Ascending aorta (tissue), 2 donors: ENCODE data around the gene RAI14. TPM values are rescaled to one million over a fixed set of nuclear protein-coding genes. Genes with fewer than 3 reads are reported as not detected.

ENCODE experiments used
- DNase-seq, 2 donors: peaks; one replicate each; pipeline ENCODE4 v3.0.0-alpha.2; 2019; ENCODE audit warnings: low spot score in 2 of 2
- H3K27ac ChIP-seq, 2 donors: fragments of 200-600 bp; sonication (generic); one replicate each; pipeline ENCODE4 v1.5.1; 2016 to 2017; ENCODE audit warnings: mild to moderate bottlenecking in 1 of 2
- H3K27me3 ChIP-seq: fragments of 200-600 bp; sonication (generic); one replicate; pipeline ENCODE4 v1.5.1; 2017
- H3K36me3 ChIP-seq, 2 donors: fragments of 200-600 bp; sonication (generic); one replicate each; pipeline ENCODE4 v1.5.1; 2016
- H3K4me1 ChIP-seq, 2 donors: fragments of 200-600 bp; sonication (generic); one replicate each; pipeline ENCODE4 v1.5.1; 2016 to 2017; ENCODE audit warnings: mild to moderate bottlenecking in 1 of 2
- H3K4me3 ChIP-seq, 2 donors: fragments of 200-600 bp; sonication (generic); one replicate each; pipeline ENCODE4 v1.5.1; 2016 to 2017; ENCODE audit warnings: mild to moderate bottlenecking in 1 of 2
- H3K9me3 ChIP-seq, 2 donors: fragments of 200-600 bp; sonication (generic); one replicate each; pipeline ENCODE4 v1.5.1; 2016
- CTCF ChIP-seq, 3 experiments: fragments of 200-600 bp in 2 of 3; fragments of 450-650 bp in 1 of 3; sonication (generic) in 2 of 3; IDR thresholded peaks; one replicate each; pipeline ENCODE4 v1.5.1; 2016 to 2019; ENCODE audit warnings: antibody characterized with exemption in 3 of 3, mild to moderate bottlenecking in 1 of 3, moderate library complexity in 1 of 3
- intact Hi-C: fragments of 100-400 bp; cut with DNase I; formaldehyde crosslinking; loops from one replicate; pipeline ENCODE4 v1.15.1; 2023
- total RNA-seq: library from RNA; depleted of rRNA; stranded (reverse); fragments of >200 nt; gene quantifications from one replicate; pipeline ENCODE4 v1.1.0, GENCODE V29; 2016

Gene RAI14
- total RNA-seq, 1 donor from 2014 or later, result 134 TPM

- no peak for DNase-seq
- Histone ChIP-seq H3K4me1 (no peaks in the 10 kb centered on the region), H3K27me3 (no peaks in the 10 kb centered on the region), H3K27ac (no peak overlapping the region), H3K4me3 (no peak overlapping the region), H3K9me3 (no peaks in the 10 kb centered on the region), H3K36me3 (peaks cover 16 to 58% of the 10 kb centered on the region in 2 donors)
- TF ChIP-seq CTCF (IDR thresholded peaks at IDR 0.05), result no peak
- intact Hi-C loops, result no loop called here
These were observed 146.9 kb downstream of the RAI14 start for GRCh38 chr5:34802834-34803563.

GRCh38 chr5:34803974-34804732 is 148.0 kb downstream of the RAI14 start:
- Histone ChIP-seq H3K4me3 (no peak overlapping the region), H3K9me3 (no peaks in the 10 kb centered on the region), H3K27ac (no peak overlapping the region), H3K4me1 (no peaks in the 10 kb centered on the region), H3K36me3 (peaks cover 7 to 50% of the 10 kb centered on the region in 2 donors), H3K27me3 (no peaks in the 10 kb centered on the region)
- intact Hi-C loops, result no loop called here
- TF ChIP-seq CTCF (IDR thresholded peaks at IDR 0.05), result no peak
- no peak for DNase-seq

GRCh38 chr5:34804913-34805312 is 148.8 kb downstream of the RAI14 start:
- peaks cover 6 to 50% of the 10 kb centered on the region in 2 donors for H3K36me3 ChIP-seq
- H3K4me3 ChIP-seq, result no peak overlapping the region
- H3K9me3 ChIP-seq, result no peaks in the 10 kb centered on the region
- H3K27ac ChIP-seq, result no peak overlapping the region
- no peaks in the 10 kb centered on the region for H3K27me3 ChIP-seq
- no peaks in the 10 kb centered on the region for H3K4me1 ChIP-seq
- DNase-seq, result no peak
- intact Hi-C loops, result no loop called here
- TF ChIP-seq CTCF (IDR thresholded peaks at IDR 0.05), result no peak

GRCh38 chr5:34806532-34806931 is 150.4 kb downstream of the RAI14 start:
- H3K36me3 ChIP-seq, result peaks cover 3 to 38% of the 10 kb centered on the region in 2 donors

GRCh38 chr5:34811706-34812105 is 155.6 kb downstream of the RAI14 start:
- intact Hi-C loops, result no loop called here
- no peak overlapping the region for H3K4me3 ChIP-seq
- DNase-seq, result no peak
- no peaks in the 10 kb centered on the region for H3K27me3 ChIP-seq
- H3K9me3 ChIP-seq, result no peaks in the 10 kb centered on the region
- peaks cover 12 to 16% of the 10 kb centered on the region in 2 donors for H3K36me3 ChIP-seq
- H3K4me1 ChIP-seq, result peaks cover 0 to 11% of the 10 kb centered on the region in 2 donors
- H3K27ac ChIP-seq, result no peak overlapping the region
- no peak for TF ChIP-seq CTCF (IDR thresholded peaks at IDR 0.05)

More at GRCh38 chr5:34806532-34806931, 150.4 kb downstream of the RAI14 start:
- no peak for DNase-seq
- no peak for TF ChIP-seq CTCF (IDR thresholded peaks at IDR 0.05)
- H3K4me3 ChIP-seq, result no peak overlapping the region
- intact Hi-C loops, result no loop called here
- H3K27ac ChIP-seq, result no peak overlapping the region
- peaks cover 0 to 7% of the 10 kb centered on the region in 2 donors for H3K4me1 ChIP-seq
- H3K9me3 ChIP-seq, result no peaks in the 10 kb centered on the region
- no peaks in the 10 kb centered on the region for H3K27me3 ChIP-seq
